Colonic mucosa (tissue), 4 donors: ENCODE results near the gene USP32. TPM values are rescaled to one million over a fixed set of nuclear protein-coding genes. Genes with fewer than 3 reads are reported as not detected.

Source experiments
- DNase-seq: peaks from one replicate; pipeline ENCODE4 v3.0.0-alpha.2; 2020
- H3K27ac ChIP-seq: fragments of 200-600 bp; one replicate; pipeline ENCODE4 v1.8.0; 2021
- H3K27me3 ChIP-seq: fragments of 200-600 bp; one replicate; pipeline ENCODE4 v1.8.0; 2021
- H3K36me3 ChIP-seq: fragments of 200-600 bp; one replicate; pipeline ENCODE4 v1.8.0; 2021
- H3K4me1 ChIP-seq: fragments of 200-600 bp; one replicate; pipeline ENCODE4 v1.8.0; 2021; ENCODE audit warnings: mild to moderate bottlenecking
- H3K4me3 ChIP-seq: fragments of 200-600 bp; one replicate; pipeline ENCODE4 v1.8.0; 2021
- H3K9ac ChIP-seq, 2 donors: one replicate each; pipeline ENCODE4 v1.7.0; 2013; ENCODE audit warnings: control low read depth in 2 of 2, low read depth in 2 of 2, low read length in 2 of 2
- H3K9me3 ChIP-seq: fragments of 200-600 bp; one replicate; pipeline ENCODE4 v1.8.0; 2021
- CTCF ChIP-seq: fragments of 200-600 bp; IDR thresholded peaks from one replicate; pipeline ENCODE4 v1.8.0; 2022; ENCODE audit warnings: antibody characterized with exemption, mild to moderate bottlenecking
- intact Hi-C: fragments of 100-400 bp; cut with DNase I; formaldehyde crosslinking; loops from one replicate; pipeline ENCODE4 v1.14.1; 2022
- total RNA-seq, 2 donors: library from RNA; stranded (reverse); fragmentation: NEBNext Ultra II Directional in 1 of 2; extraction: Animal tissue kit (Norgen Biotek cat#: 25700) in 1 of 2; gene quantifications; one replicate each; pipeline ENCODE4 v1.2.1, GENCODE V29; 2021
- donor health status: healthy.
- donor health status: DM: no; HTN: no; CAD: no.
- donor health status: DM: no; HTN: no; CAD: no.

The USP32 gene
- total RNA-seq, 2 donors from 2014 or later, result 28.9 to 52.1 TPM

GRCh38 chr17:60358606-60359225 lies 33.2 kb downstream of the USP32 start:
- Histone ChIP-seq H3K27me3 (no peaks in the 10 kb centered on the region), H3K9ac (no peak overlapping the region), H3K36me3 (no peaks in the 10 kb centered on the region), H3K9me3 (no peaks in the 10 kb centered on the region), H3K4me3 (no peak overlapping the region), H3K4me1 (no peaks in the 10 kb centered on the region), H3K27ac (no peak overlapping the region)
- DNase-seq, result no peak
- TF ChIP-seq CTCF, result no peak
- intact Hi-C loops, result no loop called here

GRCh38 chr17:60356940-60357339 lies 35.0 kb downstream of the USP32 start:
- Histone ChIP-seq H3K27ac (no peak overlapping the region), H3K4me3 (no peak overlapping the region), H3K36me3 (no peaks in the 10 kb centered on the region), H3K9me3 (no peaks in the 10 kb centered on the region), H3K27me3 (no peaks in the 10 kb centered on the region), H3K4me1 (no peaks in the 10 kb centered on the region), H3K9ac (no peak overlapping the region)
- intact Hi-C loops, result no loop called here
- DNase-seq, result no peak
- no peak for TF ChIP-seq CTCF

GRCh38 chr17:60355663-60356594 lies 36.0 kb downstream of the USP32 start:
- H3K9me3 ChIP-seq, result no peaks in the 10 kb centered on the region
- H3K4me3 ChIP-seq, result no peak overlapping the region
- no peaks in the 10 kb centered on the region for H3K36me3 ChIP-seq
- H3K9ac ChIP-seq, result no peak overlapping the region
- DNase-seq, result no peak
- H3K27me3 ChIP-seq, result no peaks in the 10 kb centered on the region
- H3K4me1 ChIP-seq, result no peaks in the 10 kb centered on the region
- H3K27ac ChIP-seq, result no peak overlapping the region
- intact Hi-C loops, result no loop called here
- no peak for TF ChIP-seq CTCF

- TF ChIP-seq CTCF, result no peak
These were observed 37.7 kb downstream of the USP32 start for GRCh38 chr17:60354223-60354622.

GRCh38 chr17:60353773-60354172 lies 38.2 kb downstream of the USP32 start:
- no peak for DNase-seq
- H3K27me3 ChIP-seq, result no peaks in the 10 kb centered on the region
- H3K9me3 ChIP-seq, result no peaks in the 10 kb centered on the region
- H3K4me1 ChIP-seq, result no peaks in the 10 kb centered on the region
- no peaks in the 10 kb centered on the region for H3K36me3 ChIP-seq
- no peak for TF ChIP-seq CTCF
- H3K27ac ChIP-seq, result no peak overlapping the region
- H3K4me3 ChIP-seq, result no peak overlapping the region
- no peak overlapping the region for H3K9ac ChIP-seq
- intact Hi-C loops, result no loop called here

More at GRCh38 chr17:60354223-60354622, 37.7 kb downstream of the USP32 start:
- no peak overlapping the region for H3K4me3 ChIP-seq
- no peaks in the 10 kb centered on the region for H3K9me3 ChIP-seq
- H3K9ac ChIP-seq, result no peak overlapping the region
- intact Hi-C loops, result no loop called here
- DNase-seq, result no peak
- no peaks in the 10 kb centered on the region for H3K36me3 ChIP-seq
- H3K27me3 ChIP-seq, result no peaks in the 10 kb centered on the region
- H3K4me1 ChIP-seq, result no peaks in the 10 kb centered on the region
- no peak overlapping the region for H3K27ac ChIP-seq
